HPDE6-E6E7 (cell line): Measurements from ENCODE around the gene TUBGCP3.

Experiments
- DNase-seq: peaks from one replicate; pipeline ENCODE4 v3.0.0; 2011; ENCODE audit warnings: missing footprints; ENCODE audit errors: extremely low spot score

TUBGCP3 gene

DNA sequence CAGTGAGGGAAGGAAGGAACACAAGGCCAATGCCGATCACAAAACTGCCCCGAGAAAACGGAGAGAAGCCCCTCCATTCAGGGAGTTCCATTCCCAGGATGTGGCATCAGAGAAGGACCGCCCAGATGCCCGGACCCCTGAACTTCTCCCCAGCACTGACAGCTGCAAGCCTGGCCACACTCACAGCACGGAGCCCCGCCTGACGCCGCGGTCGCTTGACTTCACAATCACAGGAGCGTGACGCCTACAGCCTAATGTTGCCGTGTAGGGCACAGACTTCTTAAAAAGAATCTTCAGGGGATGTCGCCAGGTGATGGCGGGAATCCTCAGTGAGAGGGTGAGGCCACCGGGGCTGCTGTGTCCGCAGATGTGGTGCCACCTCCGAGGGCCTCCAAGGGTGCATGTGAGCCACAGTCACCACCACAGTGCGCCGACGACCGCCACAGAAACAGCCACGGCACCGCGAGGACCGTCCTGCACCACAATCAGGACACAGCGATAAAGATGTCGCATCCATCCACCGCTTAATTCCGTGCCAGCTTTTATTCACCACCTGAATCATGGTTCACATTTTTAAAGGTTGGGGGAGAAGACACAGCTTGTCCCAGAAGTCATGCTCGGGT is 134.6 kb downstream of the TUBGCP3 start:
- DNase-seq, result no peak

DNA sequence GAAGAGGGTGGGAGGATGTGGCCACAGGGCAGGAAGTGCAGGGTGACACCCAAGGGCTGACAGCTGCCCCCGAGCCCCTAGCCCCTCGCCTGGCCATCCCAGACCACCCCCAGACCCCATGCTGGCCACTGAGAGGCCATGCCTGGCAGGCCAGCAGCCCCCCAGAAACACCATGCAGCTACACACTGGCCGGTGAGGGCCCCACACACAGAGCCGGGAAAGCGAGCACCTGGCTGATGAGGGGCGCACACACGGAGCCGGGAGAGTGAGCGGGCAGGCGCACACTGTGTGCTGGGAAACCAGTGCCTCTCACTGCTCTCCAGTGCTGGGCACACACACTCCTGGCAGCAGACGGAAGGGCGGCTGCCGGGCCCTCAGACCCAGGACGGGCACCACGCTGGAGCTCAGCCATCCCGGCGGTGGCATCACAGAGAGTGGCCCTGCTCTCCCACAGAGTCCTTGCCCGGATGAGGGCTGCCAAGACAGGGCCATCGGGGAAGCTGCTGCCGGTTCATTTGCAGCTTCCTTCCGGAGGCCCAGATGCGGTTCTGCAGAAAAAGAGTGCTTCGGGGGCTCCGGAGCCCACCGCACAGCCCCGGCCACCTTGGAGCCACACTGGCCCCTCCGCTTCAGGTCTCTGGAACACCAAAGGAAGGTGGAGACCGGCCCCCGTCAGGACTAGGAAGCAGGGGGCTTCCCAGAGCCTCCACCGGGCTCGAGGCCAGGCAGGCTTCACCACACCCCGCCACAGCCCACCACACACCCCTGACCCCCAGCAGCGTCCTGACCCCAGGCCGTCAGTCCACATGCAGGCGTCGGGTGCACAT is 135.4 kb downstream of the TUBGCP3 start:
- no peak for DNase-seq

DNA sequence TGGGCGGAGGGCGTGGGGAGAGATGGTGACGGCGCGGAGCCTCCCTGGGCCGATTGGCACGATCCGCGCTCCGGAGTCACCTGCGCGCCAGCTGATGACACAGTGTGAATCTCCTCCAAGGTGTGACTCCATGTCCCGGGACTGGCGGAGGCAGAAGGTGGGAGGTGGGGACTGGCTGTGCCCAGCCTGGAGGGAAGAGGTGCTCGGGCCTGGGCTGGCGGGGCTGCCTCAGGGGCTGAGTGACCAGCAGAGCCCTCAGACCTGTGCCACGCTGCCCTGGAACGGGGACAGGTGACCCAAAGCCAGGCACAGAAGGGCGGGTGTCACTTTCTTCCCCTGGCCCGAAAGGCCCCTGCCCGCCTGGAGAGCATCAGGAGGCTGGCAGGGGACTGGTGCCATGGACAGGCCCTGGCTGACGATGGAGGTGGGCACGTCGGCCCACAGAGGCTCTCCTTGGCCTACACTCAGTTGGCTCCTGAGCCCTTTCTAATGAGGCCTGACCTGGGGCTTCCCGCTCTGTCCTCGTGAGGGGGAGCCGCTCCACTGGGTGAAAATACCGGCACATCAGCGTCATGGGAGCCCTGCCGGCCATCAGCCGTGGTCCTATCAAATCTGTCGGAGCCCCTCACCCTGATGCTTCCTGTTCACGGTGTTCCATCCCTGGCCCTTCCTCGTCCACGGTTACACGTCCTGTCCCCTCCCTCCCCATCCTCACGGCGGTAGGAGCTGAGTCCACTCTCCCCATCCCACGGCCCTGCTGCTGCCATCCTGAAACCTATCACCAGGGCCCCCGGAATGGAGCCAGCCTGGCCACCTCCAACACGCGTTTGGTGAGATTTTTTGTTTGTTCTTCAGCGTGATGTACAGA is 136.2 kb downstream of the TUBGCP3 start:
- DNase-seq, result no peak

DNA sequence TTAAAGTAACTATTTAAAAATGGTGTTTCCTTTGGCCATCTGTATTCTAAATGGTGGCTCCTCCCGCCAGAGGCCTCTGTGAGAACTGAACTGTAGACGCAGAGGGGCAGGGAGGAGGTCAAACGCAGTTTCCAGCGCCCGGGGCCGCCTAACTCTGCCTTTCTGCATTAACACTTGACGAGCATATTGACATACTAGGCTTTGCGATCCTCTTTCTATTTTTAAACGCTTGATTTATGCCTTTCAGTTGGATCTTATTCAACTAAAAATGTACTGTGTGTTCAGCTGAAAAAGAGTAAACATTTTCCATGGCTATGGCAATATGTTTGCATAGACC is 137.1 kb downstream of the TUBGCP3 start:
- no peak for DNase-seq

DNA sequence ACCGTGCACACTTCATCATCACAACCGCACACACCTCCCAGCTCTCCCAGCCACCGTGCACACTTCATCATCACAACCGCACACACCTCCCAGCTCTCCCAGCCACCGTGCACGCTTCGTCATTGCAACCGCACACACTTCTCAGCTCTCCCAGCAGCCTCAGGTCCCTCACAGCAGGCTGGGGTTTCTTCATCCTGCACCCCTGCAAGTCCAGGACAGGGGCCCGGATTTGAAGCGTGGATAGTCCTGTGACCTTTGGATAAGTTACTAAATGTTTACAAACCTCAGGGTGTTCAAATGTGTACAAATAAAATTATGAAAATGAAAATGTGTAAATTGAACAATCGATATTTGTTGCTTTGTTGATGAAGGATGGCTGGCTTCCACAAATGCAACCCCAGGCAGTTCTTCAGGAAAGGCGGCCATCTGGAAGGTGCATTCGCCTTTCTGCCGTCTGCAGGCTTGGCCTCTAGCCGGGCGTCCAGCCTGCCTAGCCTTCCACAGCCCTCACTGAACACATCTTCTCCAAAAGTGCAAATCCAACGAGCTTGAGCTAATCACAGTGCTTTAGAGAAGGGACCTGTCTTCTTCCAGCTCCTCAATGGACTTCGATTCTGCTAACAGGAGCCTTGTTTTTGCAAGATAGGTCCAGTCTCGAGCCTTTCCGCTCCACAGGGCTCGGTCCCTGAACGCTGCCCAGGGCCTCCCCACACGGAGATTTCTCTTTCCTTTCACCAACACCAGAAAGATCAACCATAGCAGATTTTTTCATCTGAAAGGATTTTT is 137.6 kb downstream of the TUBGCP3 start:
- DNase-seq, result no peak

DNA sequence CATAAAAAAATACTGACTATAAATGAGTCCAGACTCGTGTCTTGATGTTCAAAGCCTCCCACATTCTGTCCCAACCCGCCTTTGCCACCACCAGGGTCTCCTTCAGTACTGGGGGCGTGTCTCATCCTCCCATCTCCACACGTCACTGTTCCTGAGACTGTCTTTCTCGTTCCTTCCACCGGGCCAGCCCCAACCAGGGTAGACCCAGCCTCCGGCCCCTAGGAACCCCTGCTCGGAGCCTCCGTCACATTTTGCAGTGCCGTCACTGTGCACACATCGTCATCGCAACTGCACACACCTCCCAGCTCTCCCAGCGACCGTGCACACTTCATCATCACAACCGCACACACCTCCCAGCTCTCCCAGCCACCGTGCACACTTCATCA is 138.4 kb downstream of the TUBGCP3 start:
- DNase-seq, result no peak

DNA sequence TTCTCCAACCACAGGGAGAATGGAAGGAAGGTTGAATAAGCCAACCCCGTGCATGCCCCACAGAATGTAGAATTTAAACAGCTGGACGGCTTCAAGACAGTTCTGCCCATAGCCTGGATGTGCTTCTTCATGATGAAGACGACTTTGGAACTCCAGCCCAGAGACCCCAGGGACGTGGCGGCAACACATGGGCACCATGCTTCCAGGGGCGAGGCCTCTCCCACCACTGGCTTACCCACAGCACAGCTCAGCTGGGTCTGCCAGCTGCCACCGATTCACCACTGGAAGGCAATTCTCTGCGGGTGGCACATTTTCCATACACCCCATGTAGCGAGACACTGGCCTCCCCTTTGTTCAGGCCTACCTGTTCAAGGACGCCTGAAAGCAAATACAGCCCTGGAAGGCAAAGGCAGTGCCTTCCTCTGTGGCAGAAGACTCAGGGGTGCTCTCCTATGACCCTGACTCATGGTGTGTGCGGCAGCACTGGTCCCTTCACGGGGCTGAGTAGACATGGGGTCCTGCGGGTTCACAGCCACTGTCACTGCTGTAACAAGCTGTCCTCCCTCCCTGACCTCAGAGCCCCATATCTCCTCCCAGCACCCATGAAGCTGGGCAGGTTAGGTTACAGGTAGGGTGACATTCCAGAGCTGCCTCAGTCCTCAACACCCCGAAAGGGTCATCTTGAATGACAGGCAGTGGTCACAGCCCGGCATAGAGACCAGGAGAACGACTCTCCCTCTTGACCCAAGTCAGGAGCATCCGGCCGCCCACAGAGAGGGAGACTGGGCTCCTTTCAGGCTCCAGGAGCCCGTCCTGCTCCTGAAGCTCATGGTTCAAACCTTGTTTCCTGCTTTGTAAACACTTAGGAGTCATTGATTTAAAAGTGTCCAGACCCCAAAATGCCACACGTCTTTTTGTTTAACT is 139.1 kb downstream of the TUBGCP3 start:
- no peak for DNase-seq

DNA sequence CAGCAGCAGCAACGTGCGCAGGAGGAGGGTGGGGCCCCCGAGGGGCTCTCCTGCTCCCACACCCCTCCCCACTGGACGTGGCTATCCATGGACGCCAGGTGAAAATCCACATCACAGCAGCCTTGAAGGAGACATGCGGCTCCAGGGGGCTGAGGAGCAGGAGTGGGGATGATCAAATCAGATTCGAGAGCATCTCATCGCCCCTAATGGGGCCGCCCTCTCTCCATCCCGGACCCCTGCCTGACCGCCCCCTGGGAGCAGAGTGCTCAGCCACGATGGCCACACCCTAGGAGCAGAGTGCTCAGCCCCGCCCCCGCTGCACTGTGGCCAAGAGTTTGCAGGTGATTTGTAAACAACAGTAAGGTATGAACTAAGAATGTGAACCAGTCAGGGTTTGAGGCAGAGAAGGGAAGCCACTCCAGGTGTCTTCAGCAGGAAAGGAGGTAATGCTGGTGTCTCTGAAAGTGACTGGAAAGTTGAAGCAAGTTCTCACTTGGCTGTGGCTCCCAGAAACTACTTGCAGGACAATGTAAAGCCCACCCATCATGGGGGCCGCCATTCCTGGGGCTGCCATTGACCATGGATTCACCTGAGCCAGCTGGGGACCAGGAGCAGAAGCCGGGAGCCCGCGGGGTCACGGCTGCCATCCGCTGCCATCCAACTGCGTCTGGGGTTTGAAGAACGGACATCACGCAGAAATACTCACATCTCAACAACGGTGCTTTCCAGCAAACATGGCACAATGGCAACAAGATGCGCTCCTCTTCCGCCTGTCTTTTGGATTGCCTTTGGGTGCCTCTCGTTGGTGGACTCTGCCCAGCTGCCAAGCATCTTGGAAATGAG is 140.0 kb downstream of the TUBGCP3 start:
- no peak for DNase-seq

DNA sequence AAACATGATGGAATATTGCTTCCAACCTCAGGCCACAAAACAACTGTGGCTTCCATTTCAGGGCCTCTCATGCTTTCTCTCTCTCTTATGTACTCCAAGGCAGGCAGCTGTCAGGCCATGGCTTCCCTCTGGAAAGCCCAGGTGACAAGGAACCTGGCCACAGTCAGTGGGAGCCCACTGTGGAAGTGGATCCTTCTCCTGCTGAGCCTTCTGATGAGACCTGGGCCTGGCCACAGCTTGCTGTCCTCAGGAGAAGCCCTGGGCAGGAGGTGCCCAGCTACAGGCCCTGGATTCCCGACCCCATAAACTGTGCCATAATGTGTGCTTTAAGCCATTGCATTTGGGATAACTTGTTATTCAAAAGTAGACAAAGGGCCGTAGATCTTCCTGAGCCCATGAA is 140.6 kb downstream of the TUBGCP3 start:
- no peak for DNase-seq

DNA sequence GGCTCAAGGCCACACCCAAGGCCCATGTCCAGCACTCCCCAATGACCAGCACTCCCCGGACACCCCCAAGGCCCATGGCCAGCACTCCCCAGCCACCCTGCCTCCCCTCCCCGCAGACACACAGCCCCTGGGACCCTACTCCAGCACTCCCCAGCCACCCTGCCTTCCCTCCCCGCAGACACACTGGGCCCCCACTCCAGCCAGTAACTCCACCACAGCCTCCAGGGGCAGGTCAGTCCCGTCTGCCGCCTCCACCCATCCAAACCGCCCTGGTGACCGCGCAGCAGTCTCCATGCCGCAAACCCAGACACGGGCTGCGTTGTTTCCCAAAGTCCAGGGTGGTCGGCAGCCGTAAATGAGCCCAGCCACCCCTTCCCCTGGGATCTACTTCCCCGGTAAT is 141.1 kb downstream of the TUBGCP3 start:
- no peak for DNase-seq

DNA sequence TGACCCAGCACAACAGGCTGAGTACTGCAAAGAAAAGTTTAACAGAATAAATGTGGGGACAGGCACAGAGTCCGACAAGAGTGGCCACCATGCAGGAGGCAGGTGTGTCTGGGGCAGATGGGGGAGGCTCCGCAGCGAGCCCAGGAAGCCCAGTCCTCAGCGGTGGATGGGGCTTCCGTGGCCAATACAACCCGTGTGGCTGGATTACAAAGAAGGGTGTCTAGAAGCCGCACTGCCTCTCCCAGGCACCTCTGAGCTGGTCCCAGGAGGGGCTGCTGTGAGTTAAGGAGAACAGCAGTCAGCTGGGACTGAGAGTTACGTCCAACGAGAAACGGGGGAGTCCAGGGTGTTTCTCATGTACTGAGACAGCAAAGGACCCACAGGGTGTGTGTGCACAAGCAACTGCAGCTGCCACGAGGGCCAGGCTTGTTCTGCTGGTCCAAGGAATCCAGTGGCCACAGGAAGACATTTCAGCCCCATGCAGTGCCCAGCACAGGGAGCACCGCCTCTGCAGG is 141.5 kb downstream of the TUBGCP3 start:
- DNase-seq, result no peak

DNA sequence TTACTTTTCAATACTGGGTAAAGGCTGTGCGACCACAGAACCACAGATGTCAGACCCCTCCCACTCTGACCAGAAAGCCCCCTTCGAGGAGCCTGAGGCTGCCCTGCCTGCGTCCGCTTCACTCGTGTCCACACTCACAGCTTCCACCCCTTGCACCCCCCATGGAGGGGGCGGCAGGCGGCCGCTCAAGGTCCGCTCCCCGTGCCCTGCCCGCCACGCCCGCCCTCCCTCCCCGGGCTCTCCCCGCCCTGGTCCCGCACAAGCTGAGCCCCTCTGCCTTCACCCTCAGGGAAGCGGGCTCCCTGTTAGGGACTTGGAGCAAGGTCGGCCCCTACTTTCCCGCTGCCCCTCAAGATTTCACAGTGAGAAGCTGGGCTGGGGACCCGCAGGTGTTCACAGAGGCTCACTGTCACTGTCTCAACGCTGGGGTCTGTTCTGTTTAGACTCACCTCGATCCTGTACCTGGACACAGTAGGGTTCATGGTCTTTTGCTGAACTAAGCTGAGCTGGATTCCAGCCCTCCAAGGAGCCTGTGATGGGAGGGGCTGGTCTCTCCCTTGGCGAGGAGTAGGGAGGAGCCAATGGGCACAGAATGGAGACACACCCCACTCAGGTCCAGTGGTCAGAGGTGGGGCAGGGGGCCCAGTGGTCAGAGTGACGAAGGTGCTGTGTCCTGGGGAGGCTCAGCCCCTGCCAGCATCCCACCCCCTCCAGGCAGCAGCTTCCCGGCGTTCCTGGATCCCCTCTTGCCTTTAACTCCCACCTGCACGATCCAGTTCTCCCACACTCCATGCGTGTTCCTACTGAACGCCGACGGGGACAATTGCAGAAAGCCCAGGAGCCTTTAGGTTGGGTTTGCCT is 142.3 kb downstream of the TUBGCP3 start:
- DNase-seq, result no peak

DNA sequence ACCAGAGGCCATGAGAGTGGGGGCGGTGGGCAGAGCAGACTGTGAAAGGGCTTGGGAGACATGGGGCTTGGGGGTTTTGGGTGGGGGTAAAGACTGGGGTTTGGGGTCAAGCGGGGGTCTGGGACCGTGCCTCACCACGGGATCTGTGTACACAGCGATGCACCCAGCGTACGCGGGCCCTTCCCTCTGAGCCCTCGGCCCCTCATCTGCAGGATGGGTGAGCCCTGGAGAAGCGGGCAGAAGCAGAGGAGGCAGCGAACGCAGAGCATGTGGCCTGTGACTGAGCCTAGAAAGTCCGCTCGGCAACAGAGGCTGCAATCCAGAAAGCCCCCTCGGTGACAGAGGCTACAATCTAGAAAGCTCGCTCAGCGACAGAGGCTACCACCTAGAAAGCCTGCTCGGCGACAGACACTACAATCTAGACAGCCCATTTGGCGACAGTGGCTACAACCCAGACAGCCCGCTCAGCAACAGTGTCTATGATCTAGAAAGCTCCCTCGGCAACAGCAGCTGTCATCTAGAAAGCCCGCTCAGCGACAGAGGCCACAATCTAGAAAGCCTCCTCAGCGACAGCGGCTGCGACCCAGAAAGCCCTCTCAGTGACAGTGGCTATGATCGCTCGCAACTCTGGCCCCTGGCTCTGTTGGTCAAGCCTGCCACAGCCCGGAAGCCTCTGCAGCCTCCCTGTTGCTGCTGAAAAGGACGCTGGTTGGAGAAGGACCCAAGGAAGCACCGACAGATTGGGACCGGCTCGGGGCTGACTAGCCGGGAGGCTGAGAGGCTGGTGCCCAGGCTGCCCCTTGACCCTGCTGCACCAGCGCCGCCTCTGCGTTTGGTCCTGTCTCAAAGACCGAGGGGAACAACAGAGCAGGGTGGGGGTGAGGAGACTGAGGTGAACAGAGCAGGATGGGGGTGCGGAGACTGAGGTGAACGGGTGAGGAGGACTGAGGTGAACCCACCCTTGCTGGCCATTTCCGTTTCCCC is 143.2 kb downstream of the TUBGCP3 start:
- DNase-seq, result no peak

DNA sequence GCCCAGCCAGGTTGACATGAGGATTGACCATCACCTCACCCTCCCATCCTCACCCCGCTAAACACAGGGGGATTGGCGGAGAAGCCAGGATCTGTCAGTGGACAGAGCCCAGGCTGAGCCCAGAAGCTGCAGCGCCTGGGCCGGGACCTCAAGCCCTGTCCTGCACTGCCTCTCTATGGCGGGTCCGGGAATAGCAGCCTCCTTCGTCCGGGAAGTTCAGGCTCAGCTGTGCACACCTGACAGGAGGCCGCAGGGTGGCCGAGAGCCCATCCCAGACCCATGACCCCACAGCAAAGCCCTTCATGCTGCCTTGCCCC is 144.0 kb downstream of the TUBGCP3 start:
- no peak for DNase-seq

DNA sequence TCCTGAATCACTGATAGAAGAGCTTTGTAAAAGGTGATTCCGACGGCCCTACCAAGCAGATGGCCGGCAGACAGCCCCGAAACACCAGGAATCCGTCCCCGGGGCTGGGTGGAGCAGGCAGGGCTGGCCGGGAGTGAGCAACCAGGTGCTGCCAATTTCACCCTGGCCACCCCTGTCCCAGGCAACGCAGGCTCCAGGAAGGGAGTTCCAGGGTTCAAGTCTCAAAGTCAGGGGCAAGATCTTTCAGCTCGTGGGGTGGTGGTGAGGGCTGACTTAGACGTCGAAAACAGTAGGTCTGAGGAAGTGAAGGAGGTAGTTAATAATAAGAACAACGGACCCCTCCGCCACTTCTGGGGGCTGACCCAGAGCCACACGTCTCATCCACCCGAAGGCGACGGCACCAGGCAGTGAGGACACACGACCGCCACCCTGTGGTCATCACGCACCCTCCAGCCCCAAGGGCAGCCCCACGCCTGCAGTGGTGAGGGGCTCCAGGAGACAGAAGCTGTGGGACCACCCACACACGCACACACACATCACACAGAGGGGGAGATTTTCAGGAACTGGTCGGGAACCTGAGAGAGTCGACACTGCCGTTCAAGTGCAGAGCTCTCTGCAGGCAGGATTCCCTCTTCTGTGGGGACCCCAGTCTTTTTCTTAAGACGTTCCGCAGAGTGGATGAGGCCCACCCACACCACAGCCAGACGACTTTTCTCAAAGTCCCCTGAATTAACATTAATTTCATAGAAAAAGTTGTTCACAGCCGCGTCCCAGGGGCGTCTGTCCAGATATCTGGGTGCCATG is 144.6 kb downstream of the TUBGCP3 start:
- no peak for DNase-seq

DNA sequence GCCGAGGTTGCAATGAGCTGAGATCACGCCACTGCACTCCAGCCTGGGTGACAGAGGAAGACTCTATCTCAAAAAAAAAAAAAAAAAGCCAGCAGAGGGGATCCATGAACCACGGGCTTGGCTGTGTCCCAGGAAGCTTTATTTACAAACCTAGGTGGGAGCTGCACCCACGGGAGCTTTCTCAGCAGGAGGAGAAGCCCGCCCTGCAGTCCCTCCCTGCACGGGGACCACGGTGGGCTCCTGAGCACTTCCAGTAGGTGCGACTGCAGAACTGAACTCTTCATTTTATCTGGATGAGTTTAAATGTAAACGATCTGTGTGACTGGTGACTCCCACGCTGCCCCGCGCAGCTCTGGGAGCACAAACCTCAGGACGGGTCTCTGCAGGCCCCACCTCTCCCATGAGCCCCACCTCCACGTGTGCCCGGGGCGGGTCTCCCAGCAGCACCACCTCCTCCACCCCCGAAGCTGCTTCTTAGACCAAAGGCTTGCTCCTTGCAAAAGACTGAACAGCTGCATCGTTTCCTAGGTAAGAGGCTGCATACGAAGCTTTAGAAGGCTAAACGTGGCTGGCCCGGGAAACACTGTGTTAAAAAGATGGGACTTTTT is 145.4 kb downstream of the TUBGCP3 start:
- no peak for DNase-seq
